Ovary (tissue), 3 donors: Measurements from ENCODE around the gene INPP5A.

Source experiments
- EP300 ChIP-seq: sonication (generic); formaldehyde crosslinking; IDR thresholded peaks from one replicate; pipeline ENCODE4 v1.6.1; 2017; ENCODE audit warnings: antibody characterized with exemption
- POLR2A ChIP-seq: fragments of 450-650 bp; IDR thresholded peaks from one replicate; pipeline ENCODE4 v1.6.1; 2017; ENCODE audit warnings: antibody characterized with exemption, mild to moderate bottlenecking, moderate library complexity
- TF ChIP-seq, protein P1 (sequence below), 3 donors: fragments of 450-650 bp in 2 of 3; fragments of 200-600 bp in 1 of 3; IDR thresholded peaks; one replicate each; pipeline versions ENCODE4 v1.5.1 to v1.8.0; 2016 to 2022; ENCODE audit warnings: antibody characterized with exemption in 3 of 3, mild to moderate bottlenecking in 1 of 3
- donor health status: DM: no; HTN: no; CAD: no.

DNA sequence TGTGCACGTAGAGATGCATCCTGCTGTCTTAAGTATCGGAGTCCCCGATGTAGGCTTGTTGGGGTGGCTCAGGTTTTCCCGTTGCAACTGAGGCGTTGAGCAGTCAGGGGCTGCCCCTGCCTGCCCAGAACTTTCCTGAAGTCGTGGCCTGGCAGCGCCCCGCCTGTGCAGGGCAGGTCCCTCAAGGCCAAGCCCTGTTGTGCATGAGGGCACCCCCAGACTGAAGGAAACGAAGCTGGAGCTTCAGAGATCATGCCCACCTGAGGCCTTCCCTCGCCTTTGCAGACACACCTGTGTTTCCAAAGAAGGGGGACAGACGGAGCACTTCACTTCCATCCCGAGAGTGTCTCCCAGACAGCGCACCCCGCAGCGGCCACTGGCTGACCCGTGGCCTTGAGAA, 127.3 kb downstream of the INPP5A start:
- TF ChIP-seq, protein P1, sequence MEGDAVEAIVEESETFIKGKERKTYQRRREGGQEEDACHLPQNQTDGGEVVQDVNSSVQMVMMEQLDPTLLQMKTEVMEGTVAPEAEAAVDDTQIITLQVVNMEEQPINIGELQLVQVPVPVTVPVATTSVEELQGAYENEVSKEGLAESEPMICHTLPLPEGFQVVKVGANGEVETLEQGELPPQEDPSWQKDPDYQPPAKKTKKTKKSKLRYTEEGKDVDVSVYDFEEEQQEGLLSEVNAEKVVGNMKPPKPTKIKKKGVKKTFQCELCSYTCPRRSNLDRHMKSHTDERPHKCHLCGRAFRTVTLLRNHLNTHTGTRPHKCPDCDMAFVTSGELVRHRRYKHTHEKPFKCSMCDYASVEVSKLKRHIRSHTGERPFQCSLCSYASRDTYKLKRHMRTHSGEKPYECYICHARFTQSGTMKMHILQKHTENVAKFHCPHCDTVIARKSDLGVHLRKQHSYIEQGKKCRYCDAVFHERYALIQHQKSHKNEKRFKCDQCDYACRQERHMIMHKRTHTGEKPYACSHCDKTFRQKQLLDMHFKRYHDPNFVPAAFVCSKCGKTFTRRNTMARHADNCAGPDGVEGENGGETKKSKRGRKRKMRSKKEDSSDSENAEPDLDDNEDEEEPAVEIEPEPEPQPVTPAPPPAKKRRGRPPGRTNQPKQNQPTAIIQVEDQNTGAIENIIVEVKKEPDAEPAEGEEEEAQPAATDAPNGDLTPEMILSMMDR (IDR thresholded peaks at IDR 0.05), result no peak
- TF ChIP-seq POLR2A (no peak), EP300 (no peak)
